MCF 10A (cell line): Measurements from ENCODE around the gene POLR3B. TPM values are rescaled to one million over a fixed set of nuclear protein-coding genes. Genes with fewer than 3 reads are reported as not detected.

Experiments used
- BruUV-seq: library from RNA; stranded (reverse); fragments of 400-500 nt; replicated peaks from 2 replicates; lab custom pipeline; 2021; lab: Mats Ljungman, UMichigan
- CTCF ChIA-PET: fragments of 300-600 bp; sonication (Branson Sonifier 250); formaldehyde crosslinking; extraction: SDS; loops from one replicate; lab custom pipeline; 2021; ENCODE audit warnings: antibody characterized with exemption, inconsistent platforms; lab: Yijun Ruan, JAX
- POLR2A ChIA-PET: fragments of 300-600, 350-650 bp; sonication (Branson Sonifier 250); formaldehyde crosslinking; extraction: SDS; loops from one replicate; lab custom pipeline; 2020; ENCODE audit warnings: antibody characterized with exemption, inconsistent platforms; lab: Yijun Ruan, JAX
- DNase-seq: peaks from one replicate; pipeline ENCODE4 v3.0.0-alpha.2; 2018; ENCODE audit not compliant: unreplicated experiment
- H3K27ac Mint-ChIP-seq: one replicate; pipeline ENCODE4 v1.8.0; 2022; ENCODE audit warnings: mild to moderate bottlenecking, low read depth, mixed read lengths; ENCODE audit not compliant: unreplicated experiment
- H3K27me3 Mint-ChIP-seq: one replicate; pipeline ENCODE4 v1.8.0; 2022; ENCODE audit warnings: mixed read lengths; ENCODE audit not compliant: insufficient read depth, unreplicated experiment
- H3K36me3 Mint-ChIP-seq: one replicate; pipeline ENCODE4 v1.8.0; 2022; ENCODE audit warnings: mild to moderate bottlenecking, moderate library complexity, mixed read lengths; ENCODE audit not compliant: insufficient read depth, unreplicated experiment
- H3K4me1 Mint-ChIP-seq: one replicate; pipeline ENCODE4 v1.8.0; 2022; ENCODE audit warnings: mixed read lengths; ENCODE audit not compliant: insufficient read depth, unreplicated experiment
- H3K4me3 Mint-ChIP-seq: one replicate; pipeline ENCODE4 v1.8.0; 2022; ENCODE audit warnings: mild to moderate bottlenecking, moderate library complexity, mixed read lengths; ENCODE audit not compliant: unreplicated experiment
- H3K9me3 Mint-ChIP-seq: one replicate; pipeline ENCODE4 v1.8.0; 2022; ENCODE audit warnings: mixed read lengths; ENCODE audit not compliant: unreplicated experiment
- CTCF ChIP-seq: fragments of 200-600 bp; IDR thresholded peaks from one replicate; pipeline ENCODE4 v1.8.0; 2022; ENCODE audit warnings: antibody characterized with exemption, mild to moderate bottlenecking; ENCODE audit not compliant: unreplicated experiment
- intact Hi-C: fragments of 100-400 bp; cut with micrococcal nuclease; formaldehyde crosslinking; loops from 2 replicates; pipeline ENCODE4 v1.14.1; 2022
- total RNA-seq: library from RNA; stranded (reverse); gene quantifications from 2 replicates; pipeline ENCODE4 v1.2.3, GENCODE V29; 2022

Gene POLR3B
- total RNA-seq, 1 experiment from 2014 or later: 15.7 TPM

- peaks cover 13% of the 10 kb centered on the region for H3K36me3 Mint-ChIP-seq
Observed at GRCh38 chr12:106359646-106360399, 2.3 kb downstream of the POLR3B start.

GRCh38 chr12:106360400-106360994 lies 2.9 kb downstream of the POLR3B start:
- no TSS peak for BruUV-seq
- ChIA-PET CTCF (interaction anchor here (0.7 to 1.0 kb wide), 2 partner anchors 133 to 559 kb away, joined by 4 to 5 read pairs; no protein-coding TSS in a partner anchor), POLR2A (interaction anchor here (0.7 to 1.4 kb wide), 5 partner anchors 8 to 430 kb away, joined by 3 to 5 read pairs (median 4); no protein-coding TSS in a partner anchor)
- no peak for TF ChIP-seq CTCF
- no peak for DNase-seq
- Mint-ChIP-seq H3K4me3 (no peak overlapping the region), H3K9me3 (no peaks in the 10 kb centered on the region), H3K27me3 (no peaks in the 10 kb centered on the region), H3K4me1 (peaks cover 13% of the 10 kb centered on the region), H3K36me3 (peaks cover 18% of the 10 kb centered on the region), H3K27ac (no peak overlapping the region)
- intact Hi-C loops: no loop called here

More at GRCh38 chr12:106359646-106360399, 2.3 kb downstream of the POLR3B start:
- POLR2A ChIA-PET: interaction anchor here (0.9 to 4.1 kb wide), 3 partner anchors 9 to 62 kb away, joined by 3 to 46 read pairs (median 5); partner anchors contain the start of gene TCP11L2
- H3K9me3 Mint-ChIP-seq: no peaks in the 10 kb centered on the region
- CTCF ChIA-PET: interaction anchor here (1.0 to 4.7 kb wide), 3 partner anchors 10 to 559 kb away, joined by 5 to 54 read pairs (median 10); no protein-coding TSS in a partner anchor
- BruUV-seq: no TSS peak
- intact Hi-C loops: no loop called here
- no peak overlapping the region for H3K4me3 Mint-ChIP-seq
- DNase-seq: no peak
- H3K4me1 Mint-ChIP-seq: peaks cover 13% of the 10 kb centered on the region
- H3K27me3 Mint-ChIP-seq: no peaks in the 10 kb centered on the region
- no peak overlapping the region for H3K27ac Mint-ChIP-seq
- TF ChIP-seq CTCF: no peak

DNA sequence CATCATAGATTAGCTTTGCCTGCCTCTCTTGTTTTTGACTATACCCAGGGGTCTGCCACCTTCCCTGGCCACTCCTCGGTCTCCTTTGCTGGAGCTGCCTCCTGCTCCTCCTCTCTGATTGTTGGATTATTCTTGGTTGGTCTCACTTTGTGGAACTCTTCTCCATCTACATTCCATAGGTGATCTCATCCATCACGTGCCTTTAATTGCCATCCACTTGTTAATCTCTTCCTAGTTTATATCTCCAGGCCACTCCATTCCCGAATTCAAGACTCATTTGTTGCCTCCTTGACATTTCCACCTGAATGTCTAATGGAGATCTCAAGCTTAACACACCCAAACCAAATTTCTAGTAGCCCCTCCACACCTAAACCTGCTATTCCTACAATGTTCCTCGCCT lies 5.4 kb downstream of the POLR3B start:
- no TSS peak for BruUV-seq
- H3K4me1 Mint-ChIP-seq: peaks cover 6% of the 10 kb centered on the region
- H3K9me3 Mint-ChIP-seq: no peaks in the 10 kb centered on the region
- intact Hi-C loops: no loop called here
- TF ChIP-seq CTCF: no peak
- H3K27ac Mint-ChIP-seq: no peak overlapping the region
- no peak overlapping the region for H3K4me3 Mint-ChIP-seq
- peaks cover 24% of the 10 kb centered on the region for H3K36me3 Mint-ChIP-seq
- CTCF ChIA-PET: interaction anchor here (2.1 kb wide), 1 partner anchor 136 kb away, joined by 6 read pairs; no protein-coding TSS in a partner anchor
- POLR2A ChIA-PET: no interaction called here
- H3K27me3 Mint-ChIP-seq: no peaks in the 10 kb centered on the region
- no peak for DNase-seq

DNA sequence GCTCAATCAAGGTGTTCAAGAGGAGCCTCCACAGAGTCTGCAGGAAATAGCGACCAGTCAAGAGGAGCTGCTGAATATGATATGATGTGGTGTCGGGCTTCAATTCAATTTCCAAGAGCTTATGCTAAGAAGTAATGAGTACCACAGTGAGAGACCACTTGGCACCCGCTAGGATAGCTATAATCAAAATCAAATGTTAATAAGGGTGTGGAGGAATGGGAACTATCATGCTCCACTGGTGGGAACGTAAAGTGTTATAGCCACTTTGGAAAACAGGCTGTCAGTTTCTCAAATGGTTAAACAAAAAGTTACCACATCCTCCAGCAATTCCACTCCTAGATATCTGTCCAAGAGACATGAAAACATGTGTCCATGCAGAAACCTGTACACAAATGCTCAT lies 6.7 kb downstream of the POLR3B start:
- no peak for TF ChIP-seq CTCF
- POLR2A ChIA-PET: interaction anchor here (0.6 to 1.1 kb wide), 3 partner anchors 22 to 482 kb away, joined by 3 read pairs; no protein-coding TSS in a partner anchor
- Mint-ChIP-seq H3K4me1 (peaks cover 7% of the 10 kb centered on the region), H3K27ac (no peak overlapping the region), H3K27me3 (no peaks in the 10 kb centered on the region), H3K4me3 (no peak overlapping the region), H3K9me3 (no peaks in the 10 kb centered on the region), H3K36me3 (peaks cover 29% of the 10 kb centered on the region)
- no TSS peak for BruUV-seq
- DNase-seq: no peak
- CTCF ChIA-PET: interaction anchor here (1.4 to 2.1 kb wide), 2 partner anchors 19 to 137 kb away, joined by 5 to 6 read pairs; no protein-coding TSS in a partner anchor
- intact Hi-C loops: no loop called here
